Measurements from ENCODE around the gene CD27.

- TF ChIP-seq, protein P1, sequence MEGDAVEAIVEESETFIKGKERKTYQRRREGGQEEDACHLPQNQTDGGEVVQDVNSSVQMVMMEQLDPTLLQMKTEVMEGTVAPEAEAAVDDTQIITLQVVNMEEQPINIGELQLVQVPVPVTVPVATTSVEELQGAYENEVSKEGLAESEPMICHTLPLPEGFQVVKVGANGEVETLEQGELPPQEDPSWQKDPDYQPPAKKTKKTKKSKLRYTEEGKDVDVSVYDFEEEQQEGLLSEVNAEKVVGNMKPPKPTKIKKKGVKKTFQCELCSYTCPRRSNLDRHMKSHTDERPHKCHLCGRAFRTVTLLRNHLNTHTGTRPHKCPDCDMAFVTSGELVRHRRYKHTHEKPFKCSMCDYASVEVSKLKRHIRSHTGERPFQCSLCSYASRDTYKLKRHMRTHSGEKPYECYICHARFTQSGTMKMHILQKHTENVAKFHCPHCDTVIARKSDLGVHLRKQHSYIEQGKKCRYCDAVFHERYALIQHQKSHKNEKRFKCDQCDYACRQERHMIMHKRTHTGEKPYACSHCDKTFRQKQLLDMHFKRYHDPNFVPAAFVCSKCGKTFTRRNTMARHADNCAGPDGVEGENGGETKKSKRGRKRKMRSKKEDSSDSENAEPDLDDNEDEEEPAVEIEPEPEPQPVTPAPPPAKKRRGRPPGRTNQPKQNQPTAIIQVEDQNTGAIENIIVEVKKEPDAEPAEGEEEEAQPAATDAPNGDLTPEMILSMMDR (IDR thresholded peaks at IDR 0.05), result no peak
- TF ChIP-seq POLR2A (IDR thresholded peaks at IDR 0.05), result no peak
These were observed 27.2 kb downstream of the CD27 start for GRCh38 chr12:6471989-6472360.

Data from body of pancreas (tissue), 4 donors.